ENCODE measurements around the gene COL12A1. TPM values are rescaled to one million over a fixed set of nuclear protein-coding genes. Genes with fewer than 3 reads are reported as not detected.

Gene COL12A1
- polyA plus RNA-seq, 4 donors = 0.67 to 32.3 (median 7.1) TPM

DNA sequence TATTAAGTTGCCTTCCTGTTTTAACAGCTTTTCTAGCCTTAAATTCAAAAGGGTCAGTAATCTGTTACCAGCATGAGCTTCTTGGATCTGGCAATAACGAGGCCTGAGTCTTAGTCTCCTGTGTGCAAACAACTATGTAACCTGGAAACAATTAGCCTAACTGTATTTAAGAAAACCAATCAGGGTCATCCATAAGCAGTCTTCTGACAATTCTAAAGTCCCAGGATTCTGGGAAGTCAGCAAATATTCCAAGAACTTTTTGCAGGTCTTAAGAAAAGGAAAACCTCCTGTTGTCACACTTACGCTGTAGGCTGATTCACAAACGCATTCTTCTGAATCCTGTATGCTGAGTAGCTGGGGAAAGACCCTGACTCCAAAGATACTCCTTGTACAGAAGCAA is 90.4 kb downstream of the COL12A1 start:
- Histone ChIP-seq H3K27me3 (ENCODE audit: control insufficient read depth in 3 of 3, insufficient read depth in 3 of 3, low read length in 3 of 3) (no peaks in the 10 kb centered on the region), H3K36me3 (ENCODE audit: control insufficient read depth in 3 of 3, insufficient read depth in 2 of 3, low read depth in 1 of 3, low read length in 3 of 3) (peaks cover 0 to 2% (median 0%) of the 10 kb centered on the region in 3 donors), H3K27ac (ENCODE audit: low read depth in 1 of 3, low read length in 2 of 3) (no peak overlapping the region), H3K9me3 (ENCODE audit: control insufficient read depth in 2 of 2, insufficient read depth in 1 of 2, low read depth in 1 of 2, low read length in 1 of 2) (no peaks in the 10 kb centered on the region), H3K4me3 (ENCODE audit: low read depth in 1 of 3, low read length in 3 of 3) (no peak overlapping the region), H3K4me1 (ENCODE audit: control insufficient read depth in 3 of 3, insufficient read depth in 2 of 3, low read depth in 1 of 3, low read length in 2 of 3) (no peaks in the 10 kb centered on the region)
- 67 to 73% (median 69%) methylated on average over 3 of the region's 3 CpGs for WGBS, 3 donors
- FAIRE-seq (no peak), DNase-seq (no peak)

DNA sequence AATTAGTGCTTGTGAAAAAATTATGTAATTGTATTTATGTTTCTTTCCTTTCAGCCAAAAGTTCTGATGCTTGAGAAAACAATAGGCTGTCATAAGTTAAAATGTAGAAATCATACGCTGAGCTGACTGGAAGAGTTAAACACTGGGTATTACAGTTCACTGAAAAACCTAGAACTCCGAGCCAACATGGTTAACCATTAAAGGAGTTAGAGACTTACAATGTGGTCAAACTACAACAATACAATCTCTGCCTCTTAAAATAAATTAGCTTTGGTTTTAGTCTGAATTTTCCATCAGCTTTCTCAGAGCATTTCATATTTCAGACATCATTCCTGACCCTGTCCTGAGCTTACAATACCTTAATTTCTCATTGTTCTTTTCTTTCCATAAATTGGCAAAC is 91.0 kb downstream of the COL12A1 start:
- Histone ChIP-seq H3K27me3 (ENCODE audit: control insufficient read depth in 3 of 3, insufficient read depth in 3 of 3, low read length in 3 of 3) (no peaks in the 10 kb centered on the region), H3K9me3 (ENCODE audit: control insufficient read depth in 2 of 2, insufficient read depth in 1 of 2, low read depth in 1 of 2, low read length in 1 of 2) (no peaks in the 10 kb centered on the region), H3K4me3 (ENCODE audit: low read depth in 1 of 3, low read length in 3 of 3) (no peak overlapping the region), H3K36me3 (ENCODE audit: control insufficient read depth in 3 of 3, insufficient read depth in 2 of 3, low read depth in 1 of 3, low read length in 3 of 3) (peaks cover 0 to 2% (median 0%) of the 10 kb centered on the region in 3 donors), H3K4me1 (ENCODE audit: control insufficient read depth in 3 of 3, insufficient read depth in 2 of 3, low read depth in 1 of 3, low read length in 2 of 3) (no peaks in the 10 kb centered on the region), H3K27ac (ENCODE audit: low read depth in 1 of 3, low read length in 2 of 3) (no peak overlapping the region)
- WGBS, 3 donors = 7 to 42% (median 26%) methylated on average over 2 of the region's 2 CpGs
- DNase-seq (peak in 1 of 2 donors; percentile 24), FAIRE-seq (no peak)

DNA sequence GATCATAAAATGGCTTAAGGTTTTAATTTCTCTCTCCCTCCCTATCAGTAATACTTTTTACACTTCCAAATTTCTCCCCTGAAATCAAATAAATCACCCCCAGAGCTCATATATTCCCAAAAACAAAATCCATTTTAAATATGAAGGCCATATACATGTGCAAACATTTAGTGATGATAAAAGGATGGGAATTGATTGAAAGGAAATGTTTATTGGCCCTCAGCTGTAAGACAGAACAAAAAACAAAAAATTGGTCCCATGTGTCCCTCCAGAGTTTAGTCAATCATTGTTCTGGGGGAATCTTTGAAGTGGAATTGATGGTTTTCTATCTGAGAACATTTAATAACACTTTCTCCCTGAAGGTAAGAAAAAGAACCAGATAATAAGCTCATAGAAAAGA is 91.7 kb downstream of the COL12A1 start:
- H3K4me1 ChIP-seq (ENCODE audit: control insufficient read depth in 3 of 3, insufficient read depth in 2 of 3, low read depth in 1 of 3, low read length in 2 of 3) = no peaks in the 10 kb centered on the region
- H3K27me3 ChIP-seq (ENCODE audit: control insufficient read depth in 3 of 3, insufficient read depth in 3 of 3, low read length in 3 of 3) = no peaks in the 10 kb centered on the region
- no peak overlapping the region for H3K27ac ChIP-seq (ENCODE audit: low read depth in 1 of 3, low read length in 2 of 3)
- no peak for FAIRE-seq
- DNase-seq = no peak
- no peak overlapping the region for H3K4me3 ChIP-seq (ENCODE audit: low read depth in 1 of 3, low read length in 3 of 3)
- H3K9me3 ChIP-seq (ENCODE audit: control insufficient read depth in 2 of 2, insufficient read depth in 1 of 2, low read depth in 1 of 2, low read length in 1 of 2) = no peaks in the 10 kb centered on the region
- peaks cover 0 to 2% (median 0%) of the 10 kb centered on the region in 3 donors for H3K36me3 ChIP-seq (ENCODE audit: control insufficient read depth in 3 of 3, insufficient read depth in 2 of 3, low read depth in 1 of 3, low read length in 3 of 3)

DNA sequence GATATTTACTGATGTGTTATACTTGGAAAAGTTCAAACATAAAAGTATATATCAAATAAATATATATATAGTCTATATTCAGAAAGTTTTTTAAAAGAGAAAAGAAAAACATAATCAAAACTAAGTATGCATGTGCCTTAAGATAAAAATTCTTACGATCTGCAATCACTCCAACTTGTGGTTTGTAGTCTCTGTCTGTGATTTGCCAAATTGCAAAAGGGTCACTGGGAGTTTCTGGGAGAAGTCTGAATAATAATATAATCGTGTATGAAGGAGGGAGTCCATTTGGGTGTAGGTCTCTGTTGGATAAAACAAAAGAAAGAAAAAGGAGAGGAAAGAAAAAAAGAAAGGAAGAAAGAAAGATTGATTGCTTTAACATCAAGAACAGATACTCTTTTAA is 92.4 kb downstream of the COL12A1 start:
- H3K27ac ChIP-seq (ENCODE audit: low read depth in 1 of 3, low read length in 2 of 3) = no peak overlapping the region
- H3K4me1 ChIP-seq (ENCODE audit: control insufficient read depth in 3 of 3, insufficient read depth in 2 of 3, low read depth in 1 of 3, low read length in 2 of 3) = no peaks in the 10 kb centered on the region
- FAIRE-seq (no peak), DNase-seq (no peak)
- no peak overlapping the region for H3K4me3 ChIP-seq (ENCODE audit: low read depth in 1 of 3, low read length in 3 of 3)
- H3K36me3 ChIP-seq (ENCODE audit: control insufficient read depth in 3 of 3, insufficient read depth in 2 of 3, low read depth in 1 of 3, low read length in 3 of 3) = no peaks in the 10 kb centered on the region
- 65 to 79% (median 72%) methylated on average over 2 of the region's 2 CpGs for WGBS, 3 donors
- H3K9me3 ChIP-seq (ENCODE audit: control insufficient read depth in 2 of 2, insufficient read depth in 1 of 2, low read depth in 1 of 2, low read length in 1 of 2) = no peaks in the 10 kb centered on the region
- no peaks in the 10 kb centered on the region for H3K27me3 ChIP-seq (ENCODE audit: control insufficient read depth in 3 of 3, insufficient read depth in 3 of 3, low read length in 3 of 3)

DNA sequence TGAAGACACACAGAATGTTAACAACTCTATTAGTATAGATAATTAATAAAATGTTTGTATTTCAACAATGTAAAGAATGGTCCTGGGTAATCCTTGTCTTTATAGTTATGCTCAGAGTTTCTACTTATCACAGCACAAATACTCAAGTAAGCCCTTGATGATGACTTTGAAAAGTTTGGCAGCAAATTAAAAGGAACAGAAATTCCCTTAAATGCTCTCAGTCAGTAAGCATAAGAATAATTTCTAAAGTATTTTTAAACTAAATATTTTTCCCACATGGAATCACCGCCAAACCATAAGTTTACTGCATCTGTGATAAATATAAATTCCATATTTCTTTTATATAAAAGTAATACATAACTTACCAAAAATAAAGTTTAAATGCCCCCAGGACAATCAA is 96.1 kb downstream of the COL12A1 start:
- FAIRE-seq = peak; percentile 15

DNA sequence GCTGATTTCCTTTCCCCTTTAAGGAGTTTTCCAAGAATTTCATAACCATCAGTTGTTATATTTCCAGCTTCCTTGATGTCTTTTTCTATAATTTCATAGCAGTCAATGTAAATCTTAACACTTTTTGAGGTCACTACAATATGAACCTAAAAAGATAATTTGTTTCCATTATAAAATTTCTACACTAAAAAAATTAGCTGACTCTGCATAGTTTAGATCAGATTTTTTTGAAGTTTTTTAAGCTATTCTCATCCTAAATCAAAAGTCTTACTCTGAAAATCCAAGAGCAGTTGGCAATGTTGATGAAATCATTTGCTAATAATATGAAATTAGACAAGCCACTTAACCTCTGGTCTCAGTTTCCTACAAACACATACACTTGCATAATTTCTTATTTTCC is 96.8 kb downstream of the COL12A1 start:
- Histone ChIP-seq H3K9me3 (ENCODE audit: control insufficient read depth in 2 of 2, insufficient read depth in 1 of 2, low read depth in 1 of 2, low read length in 1 of 2) (no peaks in the 10 kb centered on the region), H3K27me3 (ENCODE audit: control insufficient read depth in 3 of 3, insufficient read depth in 3 of 3, low read length in 3 of 3) (no peaks in the 10 kb centered on the region), H3K4me1 (ENCODE audit: control insufficient read depth in 3 of 3, insufficient read depth in 2 of 3, low read depth in 1 of 3, low read length in 2 of 3) (no peaks in the 10 kb centered on the region), H3K36me3 (ENCODE audit: control insufficient read depth in 3 of 3, insufficient read depth in 2 of 3, low read depth in 1 of 3, low read length in 3 of 3) (no peaks in the 10 kb centered on the region), H3K4me3 (ENCODE audit: low read depth in 1 of 3, low read length in 3 of 3) (no peak overlapping the region), H3K27ac (ENCODE audit: low read depth in 1 of 3, low read length in 2 of 3) (no peak overlapping the region)
- FAIRE-seq = no peak
- DNase-seq = no peak

More for the DNA sequence above, 96.1 kb downstream of the COL12A1 start:
- H3K9me3 ChIP-seq (ENCODE audit: control insufficient read depth in 2 of 2, insufficient read depth in 1 of 2, low read depth in 1 of 2, low read length in 1 of 2) = no peaks in the 10 kb centered on the region
- H3K27me3 ChIP-seq (ENCODE audit: control insufficient read depth in 3 of 3, insufficient read depth in 3 of 3, low read length in 3 of 3) = no peaks in the 10 kb centered on the region
- H3K4me3 ChIP-seq (ENCODE audit: low read depth in 1 of 3, low read length in 3 of 3) = no peak overlapping the region
- DNase-seq = no peak
- H3K27ac ChIP-seq (ENCODE audit: low read depth in 1 of 3, low read length in 2 of 3) = no peak overlapping the region
- no peaks in the 10 kb centered on the region for H3K4me1 ChIP-seq (ENCODE audit: control insufficient read depth in 3 of 3, insufficient read depth in 2 of 3, low read depth in 1 of 3, low read length in 2 of 3)
- no peaks in the 10 kb centered on the region for H3K36me3 ChIP-seq (ENCODE audit: control insufficient read depth in 3 of 3, insufficient read depth in 2 of 3, low read depth in 1 of 3, low read length in 3 of 3)
- WGBS, 3 donors = 71 to 95% (median 91%) methylated on average over 1 of the region's 1 CpG

DNA sequence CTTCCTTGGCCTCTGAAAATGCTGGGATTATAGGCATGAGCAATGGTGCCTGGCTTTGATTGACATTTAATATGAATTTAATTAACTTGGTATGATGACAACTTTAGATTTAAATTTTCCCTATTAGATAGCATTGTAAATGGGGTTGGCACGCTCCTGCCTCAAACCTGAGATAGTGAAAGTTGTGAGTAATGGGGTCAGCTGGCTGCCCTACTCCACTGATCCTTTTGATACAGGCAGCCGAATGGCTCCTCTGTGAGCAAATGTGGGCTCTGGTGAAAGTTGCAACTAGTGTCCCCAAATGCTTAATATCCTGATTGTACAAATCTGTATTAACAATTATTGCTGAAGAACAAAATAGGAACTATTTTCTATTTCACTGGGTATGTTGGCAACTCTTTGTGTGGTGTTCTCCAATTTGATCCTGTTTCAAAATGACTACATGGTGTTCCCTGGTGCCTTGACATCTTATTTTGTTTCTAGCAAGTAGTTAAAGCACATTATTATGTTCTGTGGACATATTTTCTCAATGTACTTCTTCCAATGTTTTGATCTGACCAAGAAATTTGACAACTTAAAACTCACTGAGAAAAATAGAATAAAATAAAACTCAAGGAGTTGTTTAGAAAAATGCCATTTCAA is 97.4 kb downstream of the COL12A1 start:
- no peak for DNase-seq
- no peaks in the 10 kb centered on the region for H3K27me3 ChIP-seq (ENCODE audit: control insufficient read depth in 3 of 3, insufficient read depth in 3 of 3, low read length in 3 of 3)
- no peaks in the 10 kb centered on the region for H3K4me1 ChIP-seq (ENCODE audit: control insufficient read depth in 3 of 3, insufficient read depth in 2 of 3, low read depth in 1 of 3, low read length in 2 of 3)
- no peaks in the 10 kb centered on the region for H3K9me3 ChIP-seq (ENCODE audit: control insufficient read depth in 2 of 2, insufficient read depth in 1 of 2, low read depth in 1 of 2, low read length in 1 of 2)
- no peak overlapping the region for H3K4me3 ChIP-seq (ENCODE audit: low read depth in 1 of 3, low read length in 3 of 3)
- no peak overlapping the region for H3K27ac ChIP-seq (ENCODE audit: low read depth in 1 of 3, low read length in 2 of 3)
- WGBS, 3 donors = 32 to 62% (median 45%) methylated on average over 2 of the region's 2 CpGs
- no peak for FAIRE-seq
- H3K36me3 ChIP-seq (ENCODE audit: control insufficient read depth in 3 of 3, insufficient read depth in 2 of 3, low read depth in 1 of 3, low read length in 3 of 3) = no peaks in the 10 kb centered on the region

DNA sequence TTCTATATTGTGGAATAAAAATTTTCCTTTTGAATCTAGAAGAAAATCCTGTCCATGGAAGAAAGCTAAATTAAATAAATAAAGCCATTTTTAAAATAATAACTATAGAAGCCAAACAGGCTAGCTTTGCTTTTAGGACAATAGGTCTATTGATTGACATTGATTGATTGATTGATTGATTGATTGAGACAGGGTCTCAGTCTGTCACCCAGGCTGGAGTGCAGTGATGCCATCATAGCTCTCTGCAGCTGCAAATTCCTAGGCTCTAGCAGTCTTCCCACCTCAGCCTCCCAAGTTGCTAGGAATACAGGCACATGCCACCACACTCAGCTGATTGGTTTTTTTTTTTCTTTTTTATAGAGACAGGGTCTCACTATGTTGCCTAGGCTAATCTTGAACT is 97.9 kb downstream of the COL12A1 start:
- no peak overlapping the region for H3K27ac ChIP-seq (ENCODE audit: low read depth in 1 of 3, low read length in 2 of 3)
- no peak overlapping the region for H3K4me3 ChIP-seq (ENCODE audit: low read depth in 1 of 3, low read length in 3 of 3)
- no peaks in the 10 kb centered on the region for H3K4me1 ChIP-seq (ENCODE audit: control insufficient read depth in 3 of 3, insufficient read depth in 2 of 3, low read depth in 1 of 3, low read length in 2 of 3)
- DNase-seq (no peak), FAIRE-seq (no peak)
- H3K27me3 ChIP-seq (ENCODE audit: control insufficient read depth in 3 of 3, insufficient read depth in 3 of 3, low read length in 3 of 3) = no peaks in the 10 kb centered on the region
- no peaks in the 10 kb centered on the region for H3K9me3 ChIP-seq (ENCODE audit: control insufficient read depth in 2 of 2, insufficient read depth in 1 of 2, low read depth in 1 of 2, low read length in 1 of 2)
- H3K36me3 ChIP-seq (ENCODE audit: control insufficient read depth in 3 of 3, insufficient read depth in 2 of 3, low read depth in 1 of 3, low read length in 3 of 3) = no peaks in the 10 kb centered on the region

DNA sequence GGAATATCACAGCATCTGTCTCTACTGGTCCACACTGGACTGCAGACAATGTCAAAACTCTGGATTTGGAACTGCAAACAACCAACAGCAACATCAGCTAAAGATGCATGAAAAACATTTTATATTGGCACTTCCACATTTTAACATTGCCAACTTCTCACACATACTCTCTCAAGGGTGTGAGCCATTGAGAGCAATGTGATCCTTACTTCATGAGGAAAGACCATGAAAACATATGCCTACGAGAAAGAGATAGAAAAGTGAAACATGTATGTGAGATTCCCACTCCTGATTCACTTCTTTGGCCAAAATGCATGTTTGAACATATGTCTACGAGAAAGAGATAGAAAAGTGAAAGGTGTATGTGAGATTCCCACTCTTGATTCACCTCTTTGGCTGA is 99.4 kb downstream of the COL12A1 start:
- FAIRE-seq (no peak), DNase-seq (no peak)
- Histone ChIP-seq H3K36me3 (ENCODE audit: control insufficient read depth in 3 of 3, insufficient read depth in 2 of 3, low read depth in 1 of 3, low read length in 3 of 3) (no peaks in the 10 kb centered on the region), H3K4me1 (ENCODE audit: control insufficient read depth in 3 of 3, insufficient read depth in 2 of 3, low read depth in 1 of 3, low read length in 2 of 3) (no peaks in the 10 kb centered on the region), H3K4me3 (ENCODE audit: low read depth in 1 of 3, low read length in 3 of 3) (no peak overlapping the region), H3K27ac (ENCODE audit: low read depth in 1 of 3, low read length in 2 of 3) (no peak overlapping the region), H3K9me3 (ENCODE audit: control insufficient read depth in 2 of 2, insufficient read depth in 1 of 2, low read depth in 1 of 2, low read length in 1 of 2) (no peaks in the 10 kb centered on the region), H3K27me3 (ENCODE audit: control insufficient read depth in 3 of 3, insufficient read depth in 3 of 3, low read length in 3 of 3) (no peaks in the 10 kb centered on the region)
- 86 to 93% (median 92%) methylated on average over 2 of the region's 2 CpGs for WGBS, 3 donors
